ENCODE results near the gene TRIM54.

TRIM54 gene

GRCh38 chr2:27256855-27257454 is 25.3 kb upstream of the TRIM54 start:
- no peak overlapping the region for H3K27ac ChIP-seq
- TF ChIP-seq CTCF (IDR thresholded peaks at IDR 0.05) (no peak), ZFX (IDR thresholded peaks at IDR 0.05; ENCODE audit: borderline replicate concordance) (no peak)

GRCh38 chr2:27258051-27258450 is 24.2 kb upstream of the TRIM54 start:
- TF ChIP-seq CTCF (IDR thresholded peaks at IDR 0.05): no peak
- no peak for TF ChIP-seq ZFX (IDR thresholded peaks at IDR 0.05; ENCODE audit: borderline replicate concordance)
- H3K27ac ChIP-seq: no peak overlapping the region

- no peak overlapping the region for H3K27ac ChIP-seq
These were observed 20.8 kb upstream of the TRIM54 start for GRCh38 chr2:27261241-27261925.

GRCh38 chr2:27261926-27262298 is 20.3 kb upstream of the TRIM54 start:
- no peak overlapping the region for H3K27ac ChIP-seq
- TF ChIP-seq ZFX (IDR thresholded peaks at IDR 0.05; ENCODE audit: borderline replicate concordance) (no peak), CTCF (IDR thresholded peaks at IDR 0.05) (no peak)

More at GRCh38 chr2:27261241-27261925, 20.8 kb upstream of the TRIM54 start:
- no peak for TF ChIP-seq ZFX (IDR thresholded peaks at IDR 0.05; ENCODE audit: borderline replicate concordance)
- TF ChIP-seq CTCF (IDR thresholded peaks at IDR 0.05): no peak

GRCh38 chr2:27262379-27263286 is 19.6 kb upstream of the TRIM54 start, which contains the start of gene SLC30A3:
Gene SLC30A3, minus strand, starts transcription at chr2:27263047. Its CDS starts 141 bp downstream, at chr2:27262906.
- TF ChIP-seq ZFX (IDR thresholded peaks at IDR 0.05; ENCODE audit: borderline replicate concordance): no peak
- no peak within 1 kb of the TSS for H3K27ac ChIP-seq

GRCh38 chr2:27263287-27264252 is 18.7 kb upstream of the TRIM54 start:
- TF ChIP-seq CTCF (IDR thresholded peaks at IDR 0.05) (no peak), ZFX (IDR thresholded peaks at IDR 0.05; ENCODE audit: borderline replicate concordance) (no peak)
- H3K27ac ChIP-seq: no peak overlapping the region

All from 22Rv1 (cell line).